Measurements from ENCODE around the gene ECE1. TPM values are rescaled to one million over a fixed set of nuclear protein-coding genes. Genes with fewer than 3 reads are reported as not detected.

The ECE1 gene
- total RNA-seq, 4 donors from 2014 or later = 105 to 122 (median 112) TPM

- Histone ChIP-seq H3K4me1 (peaks cover 0 to 52% (median 28%) of the 10 kb centered on the region in 4 donors), H3K9me3 (no peaks in the 10 kb centered on the region), H3K4me3 (peak overlapping the region in 3 of 4 donors; percentile 6 to 27 (median 25)), H3K27me3 (no peaks in the 10 kb centered on the region), H3K27ac (peak overlapping the region; percentile 57 to 95 (median 84)), H3K36me3 (no peaks in the 10 kb centered on the region)
- DNase-seq = peak in 2 of 3 donors; percentile 71 to 73
- TF ChIP-seq POLR2A (IDR thresholded peaks at IDR 0.05) = no peak
- TF ChIP-seq CTCF (IDR thresholded peaks at IDR 0.05) = no peak
These were observed 3.4 kb upstream of the ECE1 start for GRCh38 chr1:21293537-21294265.

GRCh38 chr1:21292984-21293536 lies 2.8 kb upstream of the ECE1 start:
- Histone ChIP-seq H3K36me3 (no peaks in the 10 kb centered on the region), H3K9me3 (no peaks in the 10 kb centered on the region), H3K27ac (peak overlapping the region; percentile 57 to 95 (median 84)), H3K4me1 (peaks cover 0 to 51% (median 28%) of the 10 kb centered on the region in 4 donors), H3K27me3 (no peaks in the 10 kb centered on the region), H3K4me3 (peak overlapping the region in 3 of 4 donors; percentile 6 to 27 (median 25))
- DNase-seq = peak in 2 of 3 donors; percentile 73 to 78
- TF ChIP-seq POLR2A (IDR thresholded peaks at IDR 0.05) (no peak), CTCF (IDR thresholded peaks at IDR 0.05) (no peak)

- TF ChIP-seq POLR2A (IDR thresholded peaks at IDR 0.05) (no peak), CTCF (IDR thresholded peaks at IDR 0.05) (no peak)
- Histone ChIP-seq H3K4me3 (peak overlapping the region in 1 of 4 donors; percentile 27), H3K4me1 (peaks cover 0 to 54% (median 28%) of the 10 kb centered on the region in 4 donors), H3K27ac (peak overlapping the region; percentile 57 to 95 (median 84)), H3K27me3 (no peaks in the 10 kb centered on the region), H3K9me3 (no peaks in the 10 kb centered on the region), H3K36me3 (no peaks in the 10 kb centered on the region)
- no peak for DNase-seq
These were observed 2.3 kb upstream of the ECE1 start for GRCh38 chr1:21292503-21292983.

GRCh38 chr1:21291964-21292363 lies 1.7 kb upstream of the ECE1 start:
- Histone ChIP-seq H3K27me3 (no peaks in the 10 kb centered on the region), H3K9me3 (no peaks in the 10 kb centered on the region), H3K36me3 (no peaks in the 10 kb centered on the region), H3K27ac (peak overlapping the region in 2 of 4 donors; percentile 90 to 95), H3K4me3 (no peak overlapping the region), H3K4me1 (peaks cover 0 to 54% (median 27%) of the 10 kb centered on the region in 4 donors)
- DNase-seq = no peak
- TF ChIP-seq CTCF (IDR thresholded peaks at IDR 0.05) (no peak), POLR2A (IDR thresholded peaks at IDR 0.05) (no peak)

- peak overlapping the region in 3 of 4 donors; percentile 81 to 95 (median 87) for H3K27ac ChIP-seq
- H3K4me3 ChIP-seq = peak overlapping the region in 2 of 4 donors; percentile 65 to 68
- DNase-seq = no peak
- H3K36me3 ChIP-seq = no peaks in the 10 kb centered on the region
- TF ChIP-seq POLR2A (IDR thresholded peaks at IDR 0.05) (no peak), CTCF (IDR thresholded peaks at IDR 0.05) (no peak)
- no peaks in the 10 kb centered on the region for H3K9me3 ChIP-seq
- peaks cover 0 to 54% (median 26%) of the 10 kb centered on the region in 4 donors for H3K4me1 ChIP-seq
- no peaks in the 10 kb centered on the region for H3K27me3 ChIP-seq
These were observed 921 bp upstream of the ECE1 start for GRCh38 chr1:21291184-21291583.
